CD4-positive, alpha-beta T cell treated with Interleukin-10 for 1 hour (primary cell): ENCODE data around the gene OR6C4.
"Not testable (repeated sequence)": the region's sequence is repeated elsewhere in the genome, so short reads cannot be mapped to it uniquely, and the experiment has no call there.

Source experiments
- DNase-seq: peaks from one replicate; pipeline ENCODE4 v3.0.0-alpha.2; 2020

Gene OR6C4

GRCh38 chr12:55549302-55549701 is at the start of gene OR6C4:
Gene OR6C4, plus strand, starts transcription at chr12:55549602. Its CDS starts 1,625 bp downstream, at chr12:55551227.
- DNase-seq: no peak

GRCh38 chr12:55499810-55500252 is 49.6 kb upstream of the OR6C4 start:
- no peak for DNase-seq

- no peak for DNase-seq
Measured at GRCh38 chr12:55501601-55502000, 47.8 kb upstream of the OR6C4 start.

- DNase-seq: no peak
Measured at GRCh38 chr12:55515696-55516095, 33.7 kb upstream of the OR6C4 start.

GRCh38 chr12:55516391-55516790 is 33.0 kb upstream of the OR6C4 start:
- DNase-seq: no peak

GRCh38 chr12:55548235-55548634 is 1.2 kb upstream of the OR6C4 start:
- DNase-seq: not testable (repeated sequence)

- DNase-seq: no peak
Measured at GRCh38 chr12:55548756-55549155, 646 bp upstream of the OR6C4 start.

GRCh38 chr12:55554296-55554695 is 4.9 kb downstream of the OR6C4 start:
- no peak for DNase-seq

GRCh38 chr12:55570060-55570459 is 20.7 kb downstream of the OR6C4 start:
- not testable (repeated sequence) for DNase-seq

- not testable (repeated sequence) for DNase-seq
Measured at GRCh38 chr12:55570689-55571088, 21.3 kb downstream of the OR6C4 start.

- no peak for DNase-seq
Measured at GRCh38 chr12:55572168-55572567, 22.8 kb downstream of the OR6C4 start, which contains the start of gene OR2AP1. Gene OR2AP1, plus strand, starts transcription at chr12:55572468. Its CDS starts 1,947 bp downstream, at chr12:55574415.

GRCh38 chr12:55582066-55582465 is 32.7 kb downstream of the OR6C4 start:
- no peak for DNase-seq

- no peak for DNase-seq
Measured at GRCh38 chr12:55585817-55586216, 36.4 kb downstream of the OR6C4 start.

GRCh38 chr12:55590152-55590551 is 40.8 kb downstream of the OR6C4 start:
- DNase-seq: not testable (repeated sequence)
